ENCODE results near the gene MCF2L. TPM values are rescaled to one million over a fixed set of nuclear protein-coding genes. Genes with fewer than 3 reads are reported as not detected.

Gene MCF2L
- total RNA-seq, 2 donors from 2014 or later = 37.4 to 74.8 TPM

DNA sequence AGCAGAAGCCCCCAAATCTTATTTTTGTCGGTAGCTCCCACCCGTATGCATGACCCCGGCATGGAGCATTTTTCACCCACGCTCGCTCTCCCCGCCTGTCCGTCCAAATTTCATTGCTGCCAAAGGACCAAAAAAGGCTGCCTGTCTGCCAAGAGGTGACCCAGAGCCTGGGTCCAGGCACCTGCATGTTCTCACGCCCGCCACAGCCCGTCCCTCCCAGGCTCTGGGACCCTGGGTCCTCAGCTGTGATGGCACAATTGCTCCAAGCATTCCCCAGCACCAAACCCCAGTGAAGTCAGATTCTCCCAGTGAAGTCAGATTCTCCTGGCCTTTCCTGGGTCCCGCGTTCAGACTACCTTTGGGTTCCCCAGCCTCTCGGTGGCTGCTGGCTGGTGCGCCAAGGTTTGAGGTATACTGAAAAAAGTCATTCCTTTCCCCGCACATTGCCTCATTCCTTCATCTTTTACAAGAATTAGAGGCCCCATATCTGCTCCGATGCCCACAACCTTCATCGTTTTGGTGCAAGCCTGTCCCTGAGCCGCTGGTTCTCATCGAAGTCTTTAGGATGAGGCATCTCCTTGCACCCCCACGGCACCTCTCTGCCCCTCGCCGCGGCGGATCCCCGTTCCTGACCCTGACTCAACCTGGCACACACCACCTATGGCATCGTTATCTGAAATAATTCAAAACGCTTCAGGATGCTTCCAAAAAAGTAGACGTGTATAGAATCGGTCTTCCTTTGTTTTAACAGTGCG is 77.3 kb downstream of the MCF2L start:
- no peak for DNase-seq
- ATAC-seq = no peak
- Histone ChIP-seq H3K27ac (no peak overlapping the region), H3K4me3 (no peak overlapping the region), H3K36me3 (replicated peaks in 1 of 2; ENCODE audit: insufficient read depth in 1 of 2, low read depth in 2 of 2) (peaks cover 0 to 3% of the 10 kb centered on the region in 2 donors), H3K4me1 (no peaks in the 10 kb centered on the region), H3K27me3 (no peaks in the 10 kb centered on the region), H3K9me3 (no peaks in the 10 kb centered on the region)
- intact Hi-C loops (cut with DNase I) = no loop called here
- TF ChIP-seq POLR2A (IDR thresholded peaks at IDR 0.05) = no peak
- 91 to 93% methylated on average over 25 to 30 of the region's 30 CpGs for WGBS, 2 donors

DNA sequence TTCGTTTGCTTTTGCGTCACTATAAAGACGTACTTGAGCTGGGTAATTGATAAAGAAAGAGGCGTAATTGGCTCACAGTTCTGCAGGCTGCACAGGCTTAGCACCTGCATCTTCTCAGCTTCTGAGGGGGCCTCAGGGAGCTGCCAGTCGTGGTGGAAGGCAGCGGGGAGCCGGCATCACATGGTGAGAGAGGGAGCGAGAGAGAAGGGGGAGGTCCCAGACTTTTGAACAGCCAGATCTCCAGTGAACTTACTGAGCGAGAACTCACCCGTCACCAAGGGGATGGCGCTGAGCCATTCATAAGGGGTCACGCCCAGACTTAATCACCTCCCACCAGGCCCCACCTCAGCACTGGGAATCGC is 77.8 kb downstream of the MCF2L start:
- WGBS, 2 donors = 84 to 88% methylated on average over 13 of the region's 13 CpGs
- Histone ChIP-seq H3K4me3 (no peak overlapping the region), H3K4me1 (no peaks in the 10 kb centered on the region), H3K27me3 (no peaks in the 10 kb centered on the region), H3K9me3 (no peaks in the 10 kb centered on the region), H3K27ac (no peak overlapping the region), H3K36me3 (replicated peaks in 1 of 2; ENCODE audit: insufficient read depth in 1 of 2, low read depth in 2 of 2) (peaks cover 0 to 3% of the 10 kb centered on the region in 2 donors)
- intact Hi-C loops (cut with DNase I) = no loop called here
- TF ChIP-seq, protein P1, sequence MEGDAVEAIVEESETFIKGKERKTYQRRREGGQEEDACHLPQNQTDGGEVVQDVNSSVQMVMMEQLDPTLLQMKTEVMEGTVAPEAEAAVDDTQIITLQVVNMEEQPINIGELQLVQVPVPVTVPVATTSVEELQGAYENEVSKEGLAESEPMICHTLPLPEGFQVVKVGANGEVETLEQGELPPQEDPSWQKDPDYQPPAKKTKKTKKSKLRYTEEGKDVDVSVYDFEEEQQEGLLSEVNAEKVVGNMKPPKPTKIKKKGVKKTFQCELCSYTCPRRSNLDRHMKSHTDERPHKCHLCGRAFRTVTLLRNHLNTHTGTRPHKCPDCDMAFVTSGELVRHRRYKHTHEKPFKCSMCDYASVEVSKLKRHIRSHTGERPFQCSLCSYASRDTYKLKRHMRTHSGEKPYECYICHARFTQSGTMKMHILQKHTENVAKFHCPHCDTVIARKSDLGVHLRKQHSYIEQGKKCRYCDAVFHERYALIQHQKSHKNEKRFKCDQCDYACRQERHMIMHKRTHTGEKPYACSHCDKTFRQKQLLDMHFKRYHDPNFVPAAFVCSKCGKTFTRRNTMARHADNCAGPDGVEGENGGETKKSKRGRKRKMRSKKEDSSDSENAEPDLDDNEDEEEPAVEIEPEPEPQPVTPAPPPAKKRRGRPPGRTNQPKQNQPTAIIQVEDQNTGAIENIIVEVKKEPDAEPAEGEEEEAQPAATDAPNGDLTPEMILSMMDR (IDR thresholded peaks at IDR 0.05) = no peak
- no peak for TF ChIP-seq POLR2A (IDR thresholded peaks at IDR 0.05)
- DNase-seq = no peak
- no peak for ATAC-seq

DNA sequence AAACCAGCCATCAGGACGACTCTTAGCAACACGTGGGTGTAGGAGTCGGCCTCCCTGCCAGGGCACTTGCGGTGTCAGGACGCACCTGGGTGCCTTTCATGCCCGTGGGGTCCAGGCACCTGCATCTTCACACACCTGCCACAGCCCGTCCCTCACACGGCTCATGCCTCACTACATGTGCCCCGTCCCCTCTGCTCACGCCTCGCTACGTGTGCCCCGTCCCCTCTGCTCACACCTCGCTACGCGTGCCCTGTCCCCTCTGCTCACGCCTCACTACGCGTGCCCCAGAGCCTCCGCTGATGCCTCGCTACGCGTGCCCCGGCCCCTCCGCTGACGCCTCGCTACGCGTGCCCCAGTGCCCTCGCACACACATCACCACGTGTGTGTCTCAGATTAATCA is 78.6 kb downstream of the MCF2L start:
- no peak for ATAC-seq
- WGBS, 2 donors = 90 to 92% methylated on average over 30 to 31 of the region's 31 CpGs
- intact Hi-C loops (cut with DNase I) = no loop called here

DNA sequence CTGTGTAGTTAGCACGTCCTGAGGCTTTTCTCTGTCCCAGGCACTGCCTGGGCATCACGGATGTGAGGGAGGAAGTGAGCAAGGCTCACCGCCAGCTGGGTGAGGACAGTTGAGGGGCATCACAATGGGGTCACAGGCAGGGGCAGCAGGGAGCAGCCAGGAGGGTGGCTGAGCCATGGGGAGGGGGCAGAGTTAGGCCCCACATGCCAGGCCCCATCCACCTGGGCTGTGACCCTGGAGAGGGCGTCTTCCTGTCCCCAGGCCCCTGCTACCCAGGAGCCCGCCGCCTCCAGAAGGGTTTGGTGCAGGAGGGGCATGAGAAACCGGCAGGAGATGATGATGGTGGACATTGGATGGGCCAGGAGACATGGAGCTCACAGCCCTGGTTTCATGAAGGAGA is 79.8 kb downstream of the MCF2L start:
- Histone ChIP-seq H3K4me1 (no peaks in the 10 kb centered on the region), H3K9me3 (no peaks in the 10 kb centered on the region), H3K27me3 (no peaks in the 10 kb centered on the region), H3K36me3 (replicated peaks in 1 of 2; ENCODE audit: insufficient read depth in 1 of 2, low read depth in 2 of 2) (peaks cover 0 to 3% of the 10 kb centered on the region in 2 donors), H3K4me3 (no peak overlapping the region), H3K27ac (no peak overlapping the region)
- DNase-seq = no peak
- WGBS, 2 donors = 83 to 88% methylated on average over 5 to 7 of the region's 7 CpGs
- TF ChIP-seq, protein P1 (IDR thresholded peaks at IDR 0.05) = no peak
- intact Hi-C loops (cut with DNase I) = no loop called here
- no peak for ATAC-seq

More for the DNA sequence above, 78.6 kb downstream of the MCF2L start:
- no peaks in the 10 kb centered on the region for H3K9me3 ChIP-seq
- peaks cover 0 to 3% of the 10 kb centered on the region in 2 donors for H3K36me3 ChIP-seq (replicated peaks in 1 of 2; ENCODE audit: insufficient read depth in 1 of 2, low read depth in 2 of 2)
- H3K4me1 ChIP-seq = no peaks in the 10 kb centered on the region
- no peak overlapping the region for H3K27ac ChIP-seq
- no peak for DNase-seq
- TF ChIP-seq, protein P1 (IDR thresholded peaks at IDR 0.05) = no peak
- no peak for TF ChIP-seq POLR2A (IDR thresholded peaks at IDR 0.05)
- no peaks in the 10 kb centered on the region for H3K27me3 ChIP-seq
- no peak overlapping the region for H3K4me3 ChIP-seq

DNA sequence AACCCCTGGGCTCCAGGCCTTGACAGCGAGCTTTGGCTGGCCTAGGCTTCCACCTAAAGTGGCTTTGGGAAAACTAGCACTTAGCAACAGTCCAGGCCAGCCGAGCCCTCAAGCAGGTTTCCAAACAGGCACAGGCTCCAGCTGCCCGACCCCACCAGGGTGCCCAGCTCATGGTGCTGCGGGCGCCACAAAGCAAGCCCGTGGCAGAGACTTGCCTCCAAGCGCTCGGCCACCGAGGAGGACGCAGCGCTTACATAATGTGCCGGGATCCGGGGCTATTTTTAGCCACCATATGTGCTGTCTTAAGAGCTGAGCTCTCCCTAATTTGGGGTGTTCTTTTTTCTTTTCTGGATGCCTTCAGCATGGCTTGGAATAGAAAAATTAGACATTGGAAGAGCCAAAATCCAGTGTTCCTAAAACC is 80.5 kb downstream of the MCF2L start:
- H3K9me3 ChIP-seq = no peaks in the 10 kb centered on the region
- WGBS, 2 donors = 77 to 97% methylated on average over 6 to 13 of the region's 13 CpGs
- H3K27ac ChIP-seq = no peak overlapping the region
- intact Hi-C loops (cut with DNase I) = no loop called here
- no peaks in the 10 kb centered on the region for H3K4me1 ChIP-seq
- ATAC-seq (no peak), DNase-seq (no peak)
- peaks cover 0 to 3% of the 10 kb centered on the region in 2 donors for H3K36me3 ChIP-seq (replicated peaks in 1 of 2; ENCODE audit: insufficient read depth in 1 of 2, low read depth in 2 of 2)
- TF ChIP-seq, protein P1 (IDR thresholded peaks at IDR 0.05) = no peak
- TF ChIP-seq POLR2A (IDR thresholded peaks at IDR 0.05) = no peak
- no peaks in the 10 kb centered on the region for H3K27me3 ChIP-seq
- H3K4me3 ChIP-seq = no peak overlapping the region

All from body of pancreas (tissue), 4 donors.